GM18511 (cell line): ENCODE data around the gene PRLH.
"Not testable (repeated sequence)": the region's sequence is repeated elsewhere in the genome, so short reads cannot be mapped to it uniquely, and the experiment has no call there.

Source experiments
- ATAC-seq: cut with Tn5 transposase; IDR thresholded peaks from one replicate; pipeline ENCODE4 v1.9.1; 2021; ENCODE audit warnings: mild to moderate bottlenecking, moderate library complexity; ENCODE audit not compliant: unreplicated experiment

PRLH gene

DNA sequence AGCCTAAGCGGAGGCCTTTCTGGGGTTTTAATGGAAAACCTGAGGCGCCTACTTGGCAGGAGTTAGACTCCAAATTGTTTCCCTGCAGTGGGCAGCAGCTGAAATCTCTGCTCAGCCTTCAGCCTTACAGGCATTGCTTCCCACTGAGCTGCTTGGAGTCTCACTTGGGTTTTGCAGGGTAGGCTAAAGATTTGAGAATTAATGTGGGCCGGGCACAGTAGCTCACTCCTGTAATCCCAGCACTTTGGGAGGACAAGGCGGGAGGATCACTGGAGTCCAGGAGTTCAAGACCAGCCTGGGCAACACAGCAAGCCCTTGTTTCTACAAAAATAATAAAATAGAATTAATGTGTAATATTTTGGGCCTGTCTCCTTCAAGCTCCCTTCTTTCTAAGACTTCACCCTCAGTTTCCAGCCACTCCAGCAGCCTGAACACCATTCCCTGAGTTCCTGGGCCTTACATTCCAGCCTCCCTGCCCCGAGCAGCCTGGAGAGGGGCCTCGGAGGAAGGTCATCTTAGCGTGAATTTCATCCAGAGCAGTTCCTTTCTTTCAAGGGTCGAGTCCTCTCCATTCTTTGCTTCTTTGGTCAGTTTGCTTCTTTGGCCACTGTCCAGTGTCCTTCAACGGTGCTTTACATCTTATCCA lies 33.2 kb downstream of the PRLH start:
- ATAC-seq, result no peak

GRCh38 chr2:237600205-237600846 lies 34.0 kb downstream of the PRLH start:
- ATAC-seq, result no peak

- no peak for ATAC-seq
Observed at GRCh38 chr2:237601453-237602116, 35.2 kb downstream of the PRLH start.

- no peak for ATAC-seq
Observed at GRCh38 chr2:237602409-237602808, 36.0 kb downstream of the PRLH start.

DNA sequence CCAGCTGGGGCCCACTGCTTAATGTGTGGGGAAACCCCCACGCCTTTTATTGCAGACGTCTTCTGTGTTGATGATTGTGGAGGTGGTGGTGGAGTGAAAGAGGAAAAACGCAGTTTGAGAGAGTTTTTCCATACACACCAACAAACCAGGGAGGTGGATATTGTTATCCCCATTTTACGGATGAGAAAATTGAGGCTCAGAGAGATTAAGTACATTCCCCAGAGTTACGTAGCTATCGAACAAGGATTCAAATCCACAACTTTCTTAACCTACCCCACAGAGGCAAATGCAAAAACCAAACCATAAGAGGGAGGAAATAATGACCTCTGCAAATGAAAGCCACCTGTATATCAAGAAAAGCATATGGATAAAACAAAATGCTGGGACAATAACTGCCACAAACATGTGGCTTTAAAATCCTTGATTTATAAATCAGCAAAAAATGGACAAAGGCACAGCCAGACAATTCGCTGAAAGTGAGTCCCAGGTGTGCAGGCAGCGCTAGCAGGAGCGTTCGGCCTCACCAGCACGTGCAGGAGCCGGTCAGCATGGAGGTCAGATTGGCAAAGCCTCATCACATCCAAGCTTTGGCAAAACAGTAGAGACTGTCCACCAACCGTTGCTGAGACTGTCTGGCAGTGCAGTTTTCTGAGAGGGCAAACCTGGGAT lies 36.8 kb downstream of the PRLH start:
- ATAC-seq, result no peak

DNA sequence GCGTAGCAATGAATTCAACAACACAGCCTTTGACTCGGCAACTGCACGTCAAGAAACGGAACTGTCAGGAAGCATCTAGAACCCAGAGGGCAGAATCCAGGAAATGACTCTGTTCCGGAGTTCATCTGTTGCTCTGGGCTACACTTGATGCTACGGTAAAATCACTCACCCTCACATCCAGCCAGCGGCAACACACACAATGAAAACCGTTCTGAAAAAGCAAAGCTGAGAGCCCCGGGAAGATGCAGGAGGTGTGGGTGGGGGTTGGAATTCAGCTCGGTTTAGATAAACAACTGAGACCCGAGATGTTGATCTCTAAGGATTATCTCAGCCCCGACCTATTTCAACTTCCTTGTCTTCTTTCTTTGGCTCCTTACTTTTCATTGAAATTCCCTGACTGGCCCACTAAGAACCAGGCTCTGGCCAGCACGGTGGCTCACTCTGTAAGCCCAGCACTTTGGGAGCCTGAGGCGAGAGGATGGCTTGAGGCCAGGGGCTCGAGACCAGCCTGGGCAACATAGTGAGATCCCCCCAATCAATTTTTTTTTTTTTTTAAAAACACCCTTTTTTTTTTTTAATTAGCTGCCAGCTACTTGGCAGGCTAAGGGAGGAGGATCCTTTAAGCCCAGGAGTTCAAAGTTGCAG lies 37.5 kb downstream of the PRLH start:
- ATAC-seq, result peak; percentile 90

- no peak for ATAC-seq
Observed at GRCh38 chr2:237604391-237604790, 38.0 kb downstream of the PRLH start.

DNA sequence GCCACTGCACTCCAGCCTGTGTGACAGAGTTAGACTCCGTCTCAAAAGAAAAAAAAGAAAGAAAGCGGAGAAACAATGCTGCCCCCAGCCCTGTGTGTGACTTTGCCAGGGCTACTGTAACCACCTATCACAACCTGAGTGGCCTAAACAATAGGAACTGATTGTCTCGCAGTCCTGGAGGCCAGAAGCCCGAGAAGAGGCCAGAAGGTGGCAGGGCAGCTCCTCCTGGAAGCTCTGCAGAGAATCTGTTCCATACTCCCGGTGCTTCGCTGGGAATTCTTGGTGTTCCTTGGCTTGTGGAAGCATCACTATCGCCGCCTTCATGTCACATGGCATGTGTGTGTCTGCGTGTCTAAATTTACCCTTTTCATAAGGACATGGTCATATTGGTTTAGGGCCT lies 38.6 kb downstream of the PRLH start:
- no peak for ATAC-seq

DNA sequence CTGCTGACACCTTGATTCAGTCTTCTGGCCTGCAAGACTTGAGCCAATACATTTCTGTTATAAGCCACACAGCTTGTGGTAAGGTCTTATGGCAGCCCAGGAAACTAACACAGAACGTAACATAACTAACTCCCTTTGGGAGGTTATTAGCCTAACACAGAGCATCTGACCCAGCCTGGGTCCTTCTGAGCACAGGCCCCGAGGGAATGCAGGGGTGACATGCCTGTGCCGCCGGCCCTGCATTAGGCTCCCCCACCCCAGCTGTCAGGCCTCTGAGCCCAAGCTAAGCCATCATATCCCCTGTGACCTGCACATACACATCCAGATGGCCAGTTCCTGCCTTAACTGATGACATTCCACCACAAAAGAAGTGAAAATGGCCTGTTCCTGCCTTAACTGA lies 40.1 kb downstream of the PRLH start:
- ATAC-seq, result not testable (repeated sequence)

DNA sequence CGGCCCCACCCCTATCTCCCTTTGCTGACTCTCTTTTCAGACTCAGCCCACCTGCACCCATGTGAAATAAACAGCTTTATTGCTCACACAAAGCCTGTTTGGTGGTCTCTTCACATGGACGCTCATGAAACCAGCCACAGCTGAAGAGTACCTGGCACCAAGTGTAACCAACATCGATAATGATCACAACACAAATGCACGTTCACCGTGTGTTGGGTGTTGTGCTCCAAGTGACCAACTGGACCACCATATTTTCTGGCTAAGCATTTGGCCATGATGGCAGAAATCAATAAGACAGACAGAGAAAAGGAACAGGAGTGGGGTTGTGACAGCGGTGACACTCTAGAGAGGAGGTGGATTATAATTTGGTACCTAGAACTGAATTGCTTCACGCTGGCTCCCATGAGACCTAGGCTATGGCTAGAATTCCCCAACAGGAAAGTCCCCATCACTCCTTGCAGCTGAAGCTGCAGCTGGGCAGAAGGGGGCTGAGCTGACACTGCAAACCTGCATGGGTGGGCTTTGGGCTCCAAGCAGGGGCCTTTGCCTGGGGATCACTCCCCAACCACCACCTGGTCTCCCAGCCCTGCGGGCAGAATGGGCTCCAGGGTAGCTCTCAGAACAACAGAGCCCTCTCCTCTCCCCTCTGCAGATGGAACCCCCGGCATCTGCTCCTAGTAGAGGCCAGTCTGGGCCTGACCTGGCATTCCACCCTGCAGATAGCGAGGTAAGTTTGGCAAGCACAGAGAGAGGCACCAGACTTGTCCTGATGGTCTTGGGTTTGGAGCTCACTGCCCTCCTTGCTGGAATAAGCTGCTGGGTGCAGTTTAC lies 46.4 kb downstream of the PRLH start:
- ATAC-seq, result no peak

- no peak for ATAC-seq
Observed at GRCh38 chr2:237613679-237614078, 47.3 kb downstream of the PRLH start.

- no peak for ATAC-seq
Observed at GRCh38 chr2:237614151-237614720, 47.9 kb downstream of the PRLH start.

- ATAC-seq, result no peak
Observed at GRCh38 chr2:237615631-237616249, 49.4 kb downstream of the PRLH start.

DNA sequence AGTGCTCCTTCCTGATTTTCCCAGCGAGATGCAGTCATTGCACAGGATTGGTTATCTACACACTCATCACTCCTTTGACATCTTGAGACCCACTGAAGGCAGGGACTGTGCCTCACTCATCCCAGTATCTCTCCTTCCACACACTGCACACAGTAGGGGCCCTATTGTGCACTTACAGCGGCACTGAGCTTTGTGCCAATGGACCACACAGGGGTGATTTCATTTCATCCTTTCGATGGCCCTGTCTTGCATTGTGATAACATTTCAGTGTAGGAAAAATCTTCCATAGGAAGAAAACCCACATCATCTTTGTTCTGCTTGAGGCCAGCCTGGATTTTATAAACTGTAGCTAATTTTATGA lies 50.0 kb downstream of the PRLH start:
- no peak for ATAC-seq
